ENCODE measurements around the gene ARHGEF10L. TPM values are rescaled to one million over a fixed set of nuclear protein-coding genes. Genes with fewer than 3 reads are reported as not detected.
A peak's percentile ranks its signal among the peaks of the same experiment; 100 is the strongest.

The ARHGEF10L gene
- total RNA-seq, 3 donors from 2014 or later (not counting 1 experiment from before 2014, with no cell fraction given), result 0.70 to 1.7 (median 0.94) TPM

DNA sequence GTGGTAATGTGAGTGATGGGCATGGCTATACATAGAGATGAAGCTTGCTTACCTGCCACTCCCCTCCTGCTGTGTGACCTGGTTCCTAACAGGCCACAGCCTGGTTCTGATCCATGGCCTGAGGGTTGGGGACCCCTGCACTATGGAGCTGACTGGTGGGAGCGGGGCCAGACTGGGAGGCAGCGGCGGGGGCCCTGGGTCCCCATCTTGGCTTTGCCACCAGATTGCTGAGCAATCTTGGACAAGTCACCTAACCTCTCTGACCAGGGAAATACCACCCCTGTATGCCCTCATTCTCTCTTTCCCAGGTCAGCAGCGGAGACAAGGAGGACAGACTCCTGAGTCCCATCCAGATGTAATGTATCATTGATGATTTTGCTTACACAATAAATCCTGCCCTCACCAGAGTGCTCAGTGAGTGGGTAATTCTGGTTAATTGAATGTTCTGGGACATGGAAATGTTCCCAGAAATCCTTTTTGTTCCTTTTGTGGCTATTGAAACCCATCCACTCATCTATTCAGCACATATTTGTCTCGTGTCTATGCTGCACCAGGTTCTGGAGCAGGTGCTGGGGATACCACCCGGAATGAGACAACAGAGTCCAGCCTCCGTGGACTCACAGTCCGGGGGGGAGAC, 4.1 kb upstream of the ARHGEF10L start:
- TF ChIP-seq, protein P1, sequence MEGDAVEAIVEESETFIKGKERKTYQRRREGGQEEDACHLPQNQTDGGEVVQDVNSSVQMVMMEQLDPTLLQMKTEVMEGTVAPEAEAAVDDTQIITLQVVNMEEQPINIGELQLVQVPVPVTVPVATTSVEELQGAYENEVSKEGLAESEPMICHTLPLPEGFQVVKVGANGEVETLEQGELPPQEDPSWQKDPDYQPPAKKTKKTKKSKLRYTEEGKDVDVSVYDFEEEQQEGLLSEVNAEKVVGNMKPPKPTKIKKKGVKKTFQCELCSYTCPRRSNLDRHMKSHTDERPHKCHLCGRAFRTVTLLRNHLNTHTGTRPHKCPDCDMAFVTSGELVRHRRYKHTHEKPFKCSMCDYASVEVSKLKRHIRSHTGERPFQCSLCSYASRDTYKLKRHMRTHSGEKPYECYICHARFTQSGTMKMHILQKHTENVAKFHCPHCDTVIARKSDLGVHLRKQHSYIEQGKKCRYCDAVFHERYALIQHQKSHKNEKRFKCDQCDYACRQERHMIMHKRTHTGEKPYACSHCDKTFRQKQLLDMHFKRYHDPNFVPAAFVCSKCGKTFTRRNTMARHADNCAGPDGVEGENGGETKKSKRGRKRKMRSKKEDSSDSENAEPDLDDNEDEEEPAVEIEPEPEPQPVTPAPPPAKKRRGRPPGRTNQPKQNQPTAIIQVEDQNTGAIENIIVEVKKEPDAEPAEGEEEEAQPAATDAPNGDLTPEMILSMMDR (IDR thresholded peaks at IDR 0.05), result no peak
- Mint-ChIP-seq H3K9me3 (no peaks in the 10 kb centered on the region), H3K27ac (no peak overlapping the region)

DNA sequence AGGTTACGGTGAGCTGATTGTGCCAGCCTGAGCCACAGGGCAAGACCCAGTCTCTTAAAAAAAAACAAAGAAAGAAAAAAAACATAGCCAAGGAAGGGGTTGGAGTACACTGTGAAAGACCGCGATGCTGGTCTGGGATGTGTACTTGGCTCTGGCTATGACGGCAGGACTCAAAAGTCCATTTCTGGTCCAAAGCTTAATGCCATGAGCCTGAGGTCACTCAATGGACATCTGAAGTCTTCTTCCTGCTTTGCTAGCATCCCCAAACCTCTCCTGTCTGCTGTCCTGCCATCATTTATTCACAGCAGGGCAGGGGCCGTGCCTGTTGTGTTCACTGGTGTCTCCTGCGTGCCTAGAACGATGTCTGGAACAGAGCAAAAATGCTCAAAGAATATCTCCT, 1.5 kb upstream of the ARHGEF10L start:
- Mint-ChIP-seq H3K36me3 (no peaks in the 10 kb centered on the region), H3K9me3 (no peaks in the 10 kb centered on the region), H3K27me3 (ENCODE audit: low read depth in 2 of 2) (peaks cover 43 to 48% of the 10 kb centered on the region in 2 donors), H3K4me3 (no peak overlapping the region), H3K27ac (no peak overlapping the region), H3K4me1 (peaks cover 0 to 3% of the 10 kb centered on the region in 2 donors)
- Histone ChIP-seq H3K9me3 (ENCODE audit: control insufficient read depth, insufficient read depth, low read length) (no peaks in the 10 kb centered on the region), H3K27ac (ENCODE audit: low read length) (no peak overlapping the region), H3K27me3 (ENCODE audit: control insufficient read depth, insufficient read depth, low read length) (peaks cover 8% of the 10 kb centered on the region), H3K4me3 (ENCODE audit: low read length) (no peak overlapping the region), H3K4me1 (ENCODE audit: control insufficient read depth, insufficient read depth, low read length) (peaks cover 9% of the 10 kb centered on the region), H3K36me3 (ENCODE audit: control insufficient read depth, insufficient read depth, low read length) (no peaks in the 10 kb centered on the region)
- ATAC-seq, result no peak
- TF ChIP-seq, protein P1 (IDR thresholded peaks at IDR 0.05), result no peak
- intact Hi-C loops (cut with micrococcal nuclease), result no loop called here
- 89% methylated on average over 7 of the region's 7 CpGs for WGBS (ENCODE audit: insufficient coverage)
- no peak for DNase-seq

More for the DNA sequence above, 4.1 kb upstream of the ARHGEF10L start:
- Histone ChIP-seq H3K36me3 (ENCODE audit: control insufficient read depth, insufficient read depth, low read length) (no peaks in the 10 kb centered on the region), H3K27me3 (ENCODE audit: control insufficient read depth, insufficient read depth, low read length) (peaks cover 8% of the 10 kb centered on the region), H3K4me3 (ENCODE audit: low read length) (no peak overlapping the region), H3K4me1 (ENCODE audit: control insufficient read depth, insufficient read depth, low read length) (peaks cover 4% of the 10 kb centered on the region), H3K27ac (ENCODE audit: low read length) (no peak overlapping the region), H3K9me3 (ENCODE audit: control insufficient read depth, insufficient read depth, low read length) (no peaks in the 10 kb centered on the region)
- intact Hi-C loops (cut with micrococcal nuclease), result no loop called here
- DNase-seq (no peak), ATAC-seq (no peak)
- Mint-ChIP-seq H3K27me3 (ENCODE audit: low read depth in 2 of 2) (peaks cover 35 to 36% of the 10 kb centered on the region in 2 donors), H3K4me1 (peaks cover 0 to 3% of the 10 kb centered on the region in 2 donors), H3K4me3 (no peak overlapping the region), H3K36me3 (no peaks in the 10 kb centered on the region)
- 91% methylated on average over 7 of the region's 8 CpGs for WGBS (ENCODE audit: insufficient coverage)

DNA sequence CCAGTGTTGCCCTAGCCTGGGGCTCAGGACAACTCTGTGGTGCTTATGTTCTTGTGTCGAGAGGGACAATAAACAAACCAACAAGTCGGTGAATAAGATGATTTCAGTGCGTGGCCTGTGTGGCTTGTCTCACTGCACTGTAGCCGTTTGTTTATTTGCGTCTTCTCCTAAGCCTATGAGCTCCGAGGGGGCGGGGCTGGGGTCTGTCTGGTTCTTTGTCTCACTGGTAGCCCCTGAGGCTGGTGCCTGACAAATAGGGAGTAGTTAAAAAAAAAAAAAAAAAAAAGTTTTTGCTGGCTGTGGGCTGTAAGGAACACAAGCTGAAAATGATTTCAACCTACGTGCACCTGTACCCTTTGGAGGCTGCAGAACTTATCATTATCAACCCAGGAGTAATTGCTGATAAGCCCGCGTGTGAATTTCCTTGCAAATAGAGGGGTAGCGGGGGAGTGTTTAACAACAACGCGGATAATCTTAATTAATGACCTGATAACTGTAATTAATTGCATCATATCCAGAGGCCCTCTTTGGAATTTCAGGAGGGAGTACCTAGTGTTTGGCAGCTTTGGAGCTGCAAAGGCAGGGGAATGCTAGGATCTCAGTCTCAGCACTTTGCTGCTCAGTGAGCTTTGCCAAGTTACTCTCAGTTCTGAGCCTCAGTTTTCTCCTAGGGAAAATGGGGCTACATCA, 925 bp upstream of the ARHGEF10L start:
- Histone ChIP-seq H3K9me3 (ENCODE audit: control insufficient read depth, insufficient read depth, low read length) (no peaks in the 10 kb centered on the region), H3K27ac (ENCODE audit: low read length) (no peak overlapping the region), H3K4me1 (ENCODE audit: control insufficient read depth, insufficient read depth, low read length) (peaks cover 9% of the 10 kb centered on the region), H3K36me3 (ENCODE audit: control insufficient read depth, insufficient read depth, low read length) (no peaks in the 10 kb centered on the region), H3K27me3 (ENCODE audit: control insufficient read depth, insufficient read depth, low read length) (peaks cover 8% of the 10 kb centered on the region), H3K4me3 (ENCODE audit: low read length) (no peak overlapping the region)
- 42% methylated on average over 8 of the region's 13 CpGs for WGBS (ENCODE audit: insufficient coverage)
- DNase-seq (no peak), ATAC-seq (no peak)
- Mint-ChIP-seq H3K4me1 (peaks cover 0 to 3% of the 10 kb centered on the region in 2 donors), H3K27me3 (ENCODE audit: low read depth in 2 of 2) (peaks cover 43 to 48% of the 10 kb centered on the region in 2 donors), H3K36me3 (no peaks in the 10 kb centered on the region), H3K9me3 (no peaks in the 10 kb centered on the region), H3K27ac (no peak overlapping the region), H3K4me3 (peak overlapping the region; percentile 40)
- TF ChIP-seq, protein P1 (IDR thresholded peaks at IDR 0.05), result no peak
- intact Hi-C loops (cut with micrococcal nuclease), result no loop called here
